Left renal pelvis (tissue), 4 donors: ENCODE data around the gene STARD13. TPM values are rescaled to one million over a fixed set of nuclear protein-coding genes. Genes with fewer than 3 reads are reported as not detected.

ENCODE experiments used
- DNase-seq, 4 donors: peaks; one replicate each; pipeline ENCODE4 v3.0.0-alpha.2; 2013; ENCODE audit warnings: low read depth in 4 of 4, low spot score in 3 of 4
- polyA plus RNA-seq, 4 donors: library from polyadenylated mRNA; unstranded; fragments of 120-200 nt; gene quantifications; one replicate each; pipeline ENCODE4 v1.2.1, GENCODE V29; 2013; ENCODE audit not compliant: insufficient read length in 4 of 4

The STARD13 gene
- polyA plus RNA-seq, 4 donors, result 17.5 to 25.4 (median 23.7) TPM

- no peak for DNase-seq
Measured at GRCh38 chr13:33206425-33206824, 79.1 kb downstream of the STARD13 start.

- no peak for DNase-seq
Measured at GRCh38 chr13:33205804-33206221, 79.7 kb downstream of the STARD13 start.

GRCh38 chr13:33205224-33205623 lies 80.3 kb downstream of the STARD13 start:
- DNase-seq, result no peak

GRCh38 chr13:33204130-33204927 lies 81.2 kb downstream of the STARD13 start:
- peak in 2 of 4 donors; percentile 64 to 66 for DNase-seq

DNA sequence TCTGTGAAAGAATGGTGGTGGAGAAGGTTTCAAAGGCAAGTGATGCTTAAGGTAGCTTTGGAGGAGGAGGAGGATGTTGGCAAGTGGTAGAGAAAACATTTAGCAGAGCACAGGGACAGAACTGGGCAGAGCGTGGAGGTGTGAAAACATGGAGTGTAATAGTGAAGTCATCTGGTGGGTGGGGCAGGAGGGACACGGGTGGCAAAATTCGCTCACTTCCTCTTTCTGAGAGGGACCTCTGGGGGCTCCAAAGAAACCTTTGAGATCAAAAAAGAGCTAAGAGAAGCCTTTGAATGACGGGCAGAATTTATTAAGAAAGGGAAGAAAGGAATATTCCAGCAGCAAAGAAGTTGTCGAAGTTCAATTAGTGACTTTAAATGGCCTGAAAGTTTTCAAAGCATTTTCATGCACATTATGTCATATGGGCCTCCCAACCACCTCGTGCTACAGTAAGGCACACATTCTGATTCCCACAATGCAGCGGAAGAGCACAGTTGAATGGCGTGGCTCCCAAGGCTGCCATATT lies 82.8 kb downstream of the STARD13 start:
- DNase-seq, result no peak

DNA sequence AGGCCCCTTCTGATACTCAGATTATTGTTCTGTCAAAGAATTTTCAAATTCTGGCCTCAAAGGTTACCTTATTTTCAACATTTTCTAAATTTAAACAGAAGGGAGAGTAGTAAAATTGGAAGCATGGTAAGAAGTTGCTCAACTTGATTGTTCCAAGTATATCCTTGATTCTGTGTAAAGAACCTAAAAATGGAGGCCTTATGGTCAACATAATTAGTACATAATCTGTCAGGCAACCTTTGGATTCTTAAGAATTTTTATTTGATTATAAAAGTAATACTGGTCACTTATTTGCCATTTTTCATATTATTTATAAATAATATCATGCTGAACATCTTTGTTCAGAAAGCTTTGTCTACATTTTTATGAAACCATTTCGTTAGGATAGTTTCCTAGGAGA lies 83.9 kb downstream of the STARD13 start:
- no peak for DNase-seq

GRCh38 chr13:33199289-33199850 lies 86.2 kb downstream of the STARD13 start:
- no peak for DNase-seq

DNA sequence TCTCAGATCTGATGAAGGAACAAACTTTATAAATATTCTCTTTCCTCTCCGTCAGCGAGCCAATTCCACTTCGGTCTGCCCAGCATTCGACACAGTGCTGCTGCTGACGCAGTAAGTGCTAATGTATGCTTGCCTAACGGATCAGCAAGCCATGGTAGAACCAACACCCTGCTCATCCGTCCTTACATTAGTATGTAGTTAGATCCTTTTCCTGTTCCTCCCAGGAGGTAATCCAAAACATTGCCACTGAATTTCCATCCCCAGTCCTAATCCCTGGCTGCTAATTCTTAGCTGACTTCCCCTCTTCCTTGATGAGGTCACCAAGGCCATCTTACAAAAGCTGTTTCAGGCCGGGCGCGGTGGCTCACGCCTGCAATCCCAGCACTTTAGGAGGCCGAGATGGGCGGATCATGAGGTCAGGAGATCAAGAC lies 88.0 kb downstream of the STARD13 start:
- no peak for DNase-seq

DNA sequence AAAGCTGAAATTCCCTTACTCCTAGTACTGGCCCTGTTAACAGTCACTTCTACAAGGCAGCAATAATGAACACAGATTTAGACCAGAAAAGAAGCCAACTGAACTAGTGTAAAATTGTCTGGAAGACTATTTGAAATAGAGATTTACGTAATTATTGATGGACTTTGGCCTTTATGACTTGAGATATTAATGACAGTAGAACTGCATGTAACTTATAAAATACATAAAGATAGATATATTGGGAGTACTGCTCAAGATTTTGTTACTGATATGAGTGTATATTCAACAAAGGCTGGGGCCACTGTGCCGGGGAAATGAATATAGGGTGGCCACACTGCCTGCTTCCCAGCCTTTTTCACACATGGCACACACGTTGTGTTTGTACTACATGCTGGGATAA lies 88.8 kb downstream of the STARD13 start:
- DNase-seq, result no peak

- DNase-seq, result no peak
Measured at GRCh38 chr13:33195693-33196464, 89.7 kb downstream of the STARD13 start.

GRCh38 chr13:33194820-33195692 lies 90.5 kb downstream of the STARD13 start:
- peak in 1 of 4 donors; percentile 63 for DNase-seq

DNA sequence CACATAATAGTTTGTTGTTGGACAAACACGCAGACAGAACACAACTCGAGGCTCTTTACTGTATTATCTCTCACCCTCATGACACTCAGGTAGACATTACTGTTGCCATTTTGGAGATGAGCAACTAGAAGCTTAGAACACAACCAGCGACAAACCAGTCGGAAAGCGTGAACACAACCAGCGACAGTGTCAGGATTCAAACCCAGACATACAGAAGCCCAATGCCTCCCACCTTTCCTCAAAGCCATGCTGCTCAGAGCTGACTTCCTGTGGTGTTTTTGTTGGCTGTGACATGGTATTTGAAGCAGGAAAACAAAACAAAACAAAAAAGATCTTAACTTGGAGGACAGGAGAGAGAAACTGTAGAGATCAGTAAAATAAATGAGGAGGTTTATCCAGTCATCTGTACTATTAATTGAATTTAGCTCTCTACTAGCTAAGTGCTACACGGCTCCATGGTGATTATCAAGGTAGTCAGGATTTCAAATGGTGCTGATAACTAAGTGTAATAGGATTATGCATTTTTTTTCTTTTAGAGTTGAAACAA lies 92.1 kb downstream of the STARD13 start:
- DNase-seq, result no peak

DNA sequence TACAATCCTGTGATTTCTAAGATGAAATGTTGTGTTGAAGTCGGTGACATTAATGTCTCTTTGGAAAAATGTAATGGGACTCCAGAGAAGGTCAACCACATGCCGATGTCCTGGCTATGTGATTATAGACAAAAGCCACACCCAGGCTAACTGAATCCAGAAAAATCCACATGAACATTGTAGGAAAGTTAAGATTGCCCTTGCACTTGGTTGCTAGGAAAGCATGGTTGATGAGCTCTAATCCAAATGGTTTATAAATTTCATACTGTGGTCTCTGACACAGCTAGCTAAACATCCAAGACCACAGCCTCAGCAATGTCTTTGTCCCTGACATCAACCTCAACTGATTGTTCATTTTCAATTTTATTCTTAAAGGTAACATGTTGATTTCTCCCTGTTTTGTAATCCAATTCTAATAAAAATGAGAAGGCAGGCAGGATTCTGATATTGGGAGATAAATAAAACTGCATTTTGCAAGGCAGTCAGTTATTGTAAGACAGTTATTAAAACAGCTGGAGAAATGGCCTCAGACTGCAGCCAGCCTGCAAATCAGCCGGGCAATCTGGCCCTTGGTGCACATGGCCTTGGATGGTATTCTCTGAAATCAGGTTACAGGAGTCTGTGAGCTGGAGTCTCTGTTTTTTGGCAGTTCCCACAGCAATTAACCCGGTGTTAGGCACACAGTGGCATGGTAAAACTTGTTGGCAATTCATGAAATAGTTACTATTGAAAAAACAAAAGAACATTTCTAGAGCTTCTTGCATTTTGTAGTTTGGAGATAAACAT lies 93.9 kb downstream of the STARD13 start:
- no peak for DNase-seq

- DNase-seq, result no peak
Measured at GRCh38 chr13:33189470-33189869, 96.1 kb downstream of the STARD13 start.

DNA sequence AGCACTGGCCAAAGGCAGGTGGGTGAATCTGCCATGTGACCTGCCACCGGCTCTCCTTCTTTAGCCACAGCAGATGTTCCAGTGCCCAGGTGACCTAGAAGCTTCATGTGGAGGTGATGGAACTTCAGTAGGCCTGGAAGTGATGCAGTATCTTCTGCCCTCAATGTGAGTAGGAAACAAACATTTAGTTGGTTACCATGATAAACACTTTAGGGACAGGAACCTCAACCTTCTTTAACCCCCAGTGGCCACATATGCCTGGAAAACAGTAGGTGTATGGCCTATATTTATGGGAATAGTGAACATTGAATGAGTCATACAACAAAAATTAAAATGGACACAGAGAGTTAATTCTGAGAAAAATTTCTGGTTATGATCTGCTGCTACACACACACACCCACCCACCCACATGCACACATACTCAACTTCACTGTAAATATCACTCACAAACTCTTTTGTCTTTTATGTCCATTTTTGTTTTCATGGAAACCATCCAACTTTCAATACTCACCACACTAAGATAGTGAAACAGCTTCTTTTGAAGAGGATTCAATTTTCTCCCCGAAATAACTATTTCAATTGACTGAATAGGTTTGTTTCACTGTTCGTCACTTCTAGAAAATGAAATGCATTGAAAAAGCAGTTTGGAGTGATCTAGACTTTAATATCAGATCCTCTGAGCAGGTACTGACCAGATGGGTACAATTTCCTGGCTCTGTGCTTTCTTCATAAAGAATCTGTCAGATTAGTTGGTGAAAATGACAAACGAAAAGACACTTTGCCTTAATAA lies 97.3 kb downstream of the STARD13 start:
- DNase-seq, result no peak

GRCh38 chr13:33186861-33187291 lies 98.7 kb downstream of the STARD13 start:
- DNase-seq, result no peak

DNA sequence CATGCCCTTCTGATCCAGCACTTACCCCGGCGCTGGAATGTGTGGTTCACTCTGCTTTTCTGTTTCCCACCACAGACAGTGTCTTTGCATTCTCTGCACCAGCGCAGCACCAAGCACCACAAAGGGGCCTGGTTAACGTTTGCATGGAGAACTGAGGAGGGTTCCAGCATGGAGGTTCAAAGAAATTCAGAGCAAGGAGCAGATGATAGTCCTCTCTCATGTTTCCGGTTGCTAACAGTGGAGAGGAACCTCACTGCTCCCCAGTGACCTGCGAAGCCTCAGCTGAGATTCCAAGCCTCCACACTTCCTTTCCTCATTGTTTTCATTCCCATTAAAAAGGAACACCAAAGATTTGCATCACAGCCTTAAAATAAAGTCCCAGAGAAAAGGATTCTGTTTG lies 99.7 kb downstream of the STARD13 start:
- no peak for DNase-seq

GRCh38 chr13:33184530-33184929 lies 101.0 kb downstream of the STARD13 start:
- DNase-seq, result no peak
